DND-41 (cell line): ENCODE results near the gene KRTAP12-1.
"Not testable (repeated sequence)": the region's sequence is repeated elsewhere in the genome, so short reads cannot be mapped to it uniquely, and the experiment has no call there.

Source experiments
- ATAC-seq: fragments of 200-7000 bp; cut with Tn5 transposase; 3 replicates; pipeline ENCODE4 v1.9.1; 2021; ENCODE audit warnings: low read depth; ENCODE audit not compliant: insufficient read depth
- DNase-seq: peaks from one replicate; pipeline ENCODE4 v3.0.0-alpha.2; 2020
- H2AFZ ChIP-seq: 2 replicates; pipeline ENCODE4 v1.6.0; 2012; ENCODE audit warnings: low read depth, low read length
- H3K27ac ChIP-seq: 2 replicates; pipeline ENCODE4 v1.5.1; 2012; ENCODE audit warnings: low read length, inconsistent platforms
- H3K27me3 ChIP-seq: fragments of 200-600 bp; sonication (generic); 2 replicates; pipeline ENCODE4 v1.6.0; 2012; ENCODE audit warnings: low read length, mild to moderate bottlenecking, inconsistent platforms; ENCODE audit not compliant: insufficient read depth, poor library complexity
- H3K36me3 ChIP-seq: 2 replicates; pipeline ENCODE4 v1.5.1; 2012; ENCODE audit warnings: low read length, inconsistent platforms; ENCODE audit not compliant: insufficient read depth
- H3K4me1 ChIP-seq: 2 replicates; pipeline ENCODE4 v1.5.1; 2012; ENCODE audit warnings: mild to moderate bottlenecking, low read length; ENCODE audit not compliant: insufficient read depth
- H3K4me2 ChIP-seq: 2 replicates; pipeline ENCODE4 v1.6.0; 2012; ENCODE audit warnings: mild to moderate bottlenecking, moderate library complexity, low read length, inconsistent platforms; ENCODE audit not compliant: insufficient read depth
- H3K4me3 ChIP-seq, 2 experiments: fragments of 200-600 bp in 1 of 2; shearing (Covaris generic) in 1 of 2; 2 replicates each; pipeline ENCODE4 v1.5.1; 2012 to 2016; ENCODE audit warnings: inconsistent platforms in 2 of 2, low read length in 2 of 2, mild to moderate bottlenecking in 2 of 2, low read depth in 1 of 2, moderate library complexity in 1 of 2
- H3K79me2 ChIP-seq: 2 replicates; pipeline ENCODE4 v1.6.0; 2012; ENCODE audit warnings: low read length, inconsistent platforms; ENCODE audit not compliant: insufficient read depth
- H3K9ac ChIP-seq: 2 replicates; pipeline ENCODE4 v1.6.0; 2012; ENCODE audit warnings: low read depth, mild to moderate bottlenecking, inconsistent platforms, low read length, moderate library complexity
- H3K9me3 ChIP-seq: 2 replicates; pipeline ENCODE4 v1.5.1; 2012; ENCODE audit warnings: low read length, moderate library complexity, mild to moderate bottlenecking, inconsistent platforms; ENCODE audit not compliant: insufficient read depth, severe bottlenecking
- H4K20me1 ChIP-seq: 2 replicates; pipeline ENCODE4 v1.6.0; 2012; ENCODE audit warnings: low read length; ENCODE audit not compliant: insufficient read depth
- CTCF ChIP-seq: IDR thresholded peaks from 2 replicates; pipeline ENCODE4 v1.5.1; 2012; ENCODE audit warnings: borderline replicate concordance, low read length, moderate library complexity, mild to moderate bottlenecking; ENCODE audit not compliant: poor library complexity, severe bottlenecking; ENCODE audit errors: extremely low read depth
- EZH2 ChIP-seq: IDR thresholded peaks from 3 replicates; pipeline ENCODE4 v1.6.1; 2012; ENCODE audit warnings: borderline replicate concordance, low read depth, mild to moderate bottlenecking, moderate library complexity, low read length, inconsistent platforms; ENCODE audit not compliant: severe bottlenecking

The KRTAP12-1 gene

GRCh38 chr21:44637851-44638348 is 44.1 kb downstream of the KRTAP12-1 start:
- H3K36me3 ChIP-seq, H3K27ac ChIP-seq, H4K20me1 ChIP-seq, DNase-seq, H3K27me3 ChIP-seq, H3K4me2 ChIP-seq, H3K9me3 ChIP-seq, H3K79me2 ChIP-seq, H2AFZ ChIP-seq, ATAC-seq, H3K4me1 ChIP-seq, H3K4me3 ChIP-seq, H3K9ac ChIP-seq: not testable (repeated sequence)

- Histone ChIP-seq H3K4me3 (no peak within 1 kb of the TSS), H3K36me3 (no peaks in the 10 kb centered on the region), H3K79me2 (no peaks in the 10 kb centered on the region), H3K4me2 (no peak within 1 kb of the TSS), H3K27ac (no peak within 1 kb of the TSS), H2AFZ (no peak within 1 kb of the TSS), H4K20me1 (no peaks in the 10 kb centered on the region), H3K27me3 (no peaks in the 10 kb centered on the region), H3K4me1 (no peaks in the 10 kb centered on the region), H3K9me3 (no peaks in the 10 kb centered on the region), H3K9ac (no peak within 1 kb of the TSS)
- DNase-seq: no peak
- TF ChIP-seq EZH2 (no peak), CTCF (no peak)
- no peak for ATAC-seq
These were observed 44.7 kb downstream of the KRTAP12-1 start, which contains the start of gene KRTAP10-10 for GRCh38 chr21:44637018-44637850. TSS of gene KRTAP10-10 (plus strand) at chr21:44637356. CDS start at chr21:44637418, 62 bp downstream.

- Histone ChIP-seq H3K27me3 (no peaks in the 10 kb centered on the region), H3K9ac (no peak overlapping the region), H3K4me1 (no peaks in the 10 kb centered on the region), H3K27ac (no peak overlapping the region), H3K4me2 (no peak overlapping the region), H3K9me3 (no peaks in the 10 kb centered on the region), H3K79me2 (no peaks in the 10 kb centered on the region), H2AFZ (no peak overlapping the region), H3K36me3 (no peaks in the 10 kb centered on the region), H4K20me1 (no peaks in the 10 kb centered on the region), H3K4me3 (no peak overlapping the region)
- TF ChIP-seq CTCF (no peak), EZH2 (no peak)
- no peak for ATAC-seq
- no peak for DNase-seq
These were observed 45.5 kb downstream of the KRTAP12-1 start for GRCh38 chr21:44636209-44637017.

GRCh38 chr21:44632067-44632466 is 49.9 kb downstream of the KRTAP12-1 start:
- Histone ChIP-seq H3K79me2 (no peaks in the 10 kb centered on the region), H3K9me3 (peaks cover 5% of the 10 kb centered on the region), H3K27me3 (no peaks in the 10 kb centered on the region), H3K4me1 (no peaks in the 10 kb centered on the region), H3K9ac (no peak overlapping the region), H4K20me1 (no peaks in the 10 kb centered on the region), H2AFZ (no peak overlapping the region), H3K4me2 (no peak overlapping the region), H3K4me3 (no peak overlapping the region), H3K36me3 (no peaks in the 10 kb centered on the region), H3K27ac (no peak overlapping the region)
- no peak for TF ChIP-seq EZH2
- TF ChIP-seq CTCF: no peak
- no peak for DNase-seq
- ATAC-seq: no peak
